ENCODE data around the gene HOXA7.

The HOXA7 gene

DNA sequence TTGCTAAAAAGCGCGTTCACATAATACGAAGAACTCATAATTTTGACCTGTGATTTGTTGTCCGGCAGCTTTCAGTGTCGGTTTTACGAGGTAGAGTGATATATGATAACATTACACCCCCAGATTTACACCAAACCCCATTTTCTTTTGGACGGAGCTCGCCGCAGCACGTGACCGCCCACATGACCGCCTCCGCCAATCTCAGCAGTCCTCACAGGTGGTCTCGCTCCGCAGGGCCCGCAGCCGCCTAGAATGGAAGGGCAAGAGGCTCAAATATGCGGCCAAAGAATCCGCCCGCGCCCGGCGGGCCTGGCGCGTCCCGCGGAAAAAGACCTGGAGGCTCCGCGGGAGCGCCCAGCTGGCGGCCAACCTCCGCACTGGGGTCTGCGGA lies at the start of gene HOXA7:
TSS of gene HOXA7 (minus strand) at position 168 of the 391 bp plus-strand sequence. CDS start at position 38, 130 bp downstream.
- no peak for DNase-seq

DNA sequence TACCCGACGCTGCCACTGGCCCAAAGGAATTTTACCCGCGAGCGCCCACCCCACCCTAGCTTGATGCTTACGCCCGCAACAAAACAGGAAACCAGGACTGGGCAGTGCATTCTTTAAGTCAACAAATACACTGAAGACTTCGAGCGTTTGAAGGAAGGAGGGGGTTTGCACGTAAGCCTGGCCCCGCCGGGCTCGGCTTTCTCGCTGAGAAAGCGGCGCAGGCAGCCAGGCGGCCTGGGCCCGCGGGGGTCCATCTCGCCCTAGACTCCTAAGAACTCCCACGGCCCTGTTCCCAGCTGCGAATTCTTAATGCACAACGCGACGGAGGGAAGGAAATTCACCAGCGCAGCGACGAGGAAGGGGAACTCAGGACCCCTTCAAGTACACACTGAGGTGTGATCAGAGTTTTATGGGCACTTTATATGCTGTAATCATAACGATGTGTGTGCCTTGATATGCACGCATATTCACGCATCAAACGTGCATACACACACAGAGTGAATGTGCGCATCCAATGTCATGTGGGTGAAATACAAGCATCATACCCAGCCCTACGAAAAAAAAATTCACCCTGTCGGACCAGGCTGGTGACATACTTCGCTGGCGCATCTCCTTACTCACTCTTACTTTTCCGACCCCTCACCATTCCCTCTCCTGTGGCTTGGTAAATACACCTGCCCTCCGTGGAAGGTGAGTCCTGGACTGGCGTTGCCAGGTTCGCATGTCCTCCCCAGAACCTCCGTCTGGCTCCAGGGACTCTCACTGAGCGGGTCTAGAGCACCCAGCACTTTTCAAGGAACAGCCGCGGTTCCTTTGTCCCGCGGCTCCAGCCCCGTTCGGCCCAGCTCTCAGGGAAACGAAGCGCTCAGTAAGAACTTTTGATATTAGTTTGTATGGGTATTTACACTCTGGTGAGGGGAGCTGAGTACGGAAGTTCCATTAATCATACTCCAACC lies 49.1 kb upstream of the HOXA7 start:
- peak; percentile 67 for DNase-seq

DNA sequence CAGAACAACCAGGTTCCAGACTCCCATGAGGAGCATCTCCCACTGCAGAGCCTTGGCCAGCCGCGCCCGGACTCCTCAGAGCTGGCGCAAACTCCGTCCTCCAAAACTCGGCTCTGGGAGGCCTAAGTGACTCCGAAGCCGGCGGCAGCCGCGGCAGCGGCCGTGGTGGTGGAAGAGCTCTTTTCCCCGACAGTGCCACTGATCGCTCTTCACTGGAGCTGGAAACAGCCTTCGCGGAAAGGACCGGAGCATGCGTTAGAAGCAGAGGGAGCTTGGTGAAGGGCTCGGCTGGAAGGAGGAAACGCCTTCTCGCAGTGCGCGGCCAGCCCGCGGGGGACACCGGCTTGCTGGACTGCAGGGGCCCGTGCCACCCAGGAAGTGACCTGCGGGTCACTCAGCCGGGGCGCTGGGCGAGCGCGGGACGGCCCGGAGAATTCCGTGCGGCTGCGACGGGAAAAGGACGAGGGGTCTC lies 48.4 kb upstream of the HOXA7 start:
- DNase-seq, result no peak

DNA sequence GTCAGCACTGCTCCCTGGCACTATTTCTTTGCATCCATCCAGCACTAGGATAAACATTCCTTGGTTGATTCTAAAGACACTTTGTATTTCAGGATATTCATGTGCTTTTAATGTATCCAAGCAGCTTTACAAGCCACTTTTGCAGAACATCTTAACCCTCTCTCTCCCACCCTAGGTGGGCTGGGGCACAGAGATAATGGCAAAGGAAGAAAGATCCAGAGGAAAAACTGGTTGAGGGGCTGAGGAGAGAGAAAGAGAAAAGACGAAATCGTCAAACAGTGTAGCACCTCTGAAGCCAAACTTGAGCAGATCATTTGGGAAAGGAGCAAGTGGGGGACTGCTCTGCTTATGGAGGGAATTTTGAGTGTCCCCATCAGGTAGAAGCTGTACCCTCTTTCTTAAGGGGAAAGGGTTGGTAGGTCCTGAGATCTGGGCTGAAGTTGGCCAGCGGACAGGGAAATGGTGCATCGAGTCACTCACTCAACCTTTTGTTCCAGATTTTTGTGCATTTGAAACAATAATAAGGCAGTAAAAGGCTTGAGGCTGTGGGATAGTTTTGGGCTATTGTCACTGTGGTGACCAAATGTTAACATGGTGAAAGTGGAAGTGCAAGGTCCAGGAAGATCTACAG lies 47.6 kb upstream of the HOXA7 start:
- DNase-seq, result peak; percentile 41

DNA sequence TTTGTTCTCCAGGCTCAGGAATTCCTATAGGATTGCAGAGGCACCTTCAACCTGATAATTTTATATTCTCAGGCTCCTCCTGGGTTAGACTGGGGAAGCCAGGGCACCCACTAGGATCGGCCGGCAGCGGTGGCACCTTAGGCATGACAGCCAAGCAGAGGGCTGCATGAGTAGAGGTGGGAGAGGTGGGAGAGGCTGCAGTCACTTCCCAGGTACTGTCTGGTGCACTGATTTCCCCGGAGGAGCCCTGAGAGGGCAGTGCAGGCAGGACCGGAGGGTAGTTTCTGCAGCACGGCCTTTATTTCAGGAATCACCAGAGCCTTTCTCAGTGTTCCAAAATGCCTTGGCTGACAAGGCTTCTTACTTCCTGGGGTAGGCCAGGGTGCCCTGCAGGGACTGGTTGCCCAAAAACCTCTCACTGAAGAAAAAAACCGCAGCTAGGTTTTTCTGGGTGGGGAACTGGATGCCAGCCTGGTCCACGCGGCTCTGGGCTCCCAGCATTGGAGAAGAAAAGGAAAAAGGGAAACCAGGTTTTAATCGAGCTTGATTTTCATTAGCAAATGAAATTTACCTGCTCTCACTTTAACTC lies 47.0 kb upstream of the HOXA7 start:
- peak; percentile 22 for DNase-seq

DNA sequence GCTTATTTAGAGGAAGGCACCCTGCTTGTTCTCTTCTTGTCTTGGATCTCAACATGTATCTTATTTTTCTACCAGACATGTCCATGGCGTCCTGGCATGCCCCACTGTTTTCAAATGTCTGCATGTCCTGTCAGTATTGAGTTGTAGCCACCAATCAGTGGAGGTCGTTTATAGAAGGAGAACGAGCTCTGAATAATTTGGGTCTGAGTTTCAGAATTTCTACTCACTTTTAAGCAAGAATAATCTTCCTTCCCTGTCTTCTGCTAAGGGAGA lies 46.3 kb upstream of the HOXA7 start:
- DNase-seq, result no peak

DNA sequence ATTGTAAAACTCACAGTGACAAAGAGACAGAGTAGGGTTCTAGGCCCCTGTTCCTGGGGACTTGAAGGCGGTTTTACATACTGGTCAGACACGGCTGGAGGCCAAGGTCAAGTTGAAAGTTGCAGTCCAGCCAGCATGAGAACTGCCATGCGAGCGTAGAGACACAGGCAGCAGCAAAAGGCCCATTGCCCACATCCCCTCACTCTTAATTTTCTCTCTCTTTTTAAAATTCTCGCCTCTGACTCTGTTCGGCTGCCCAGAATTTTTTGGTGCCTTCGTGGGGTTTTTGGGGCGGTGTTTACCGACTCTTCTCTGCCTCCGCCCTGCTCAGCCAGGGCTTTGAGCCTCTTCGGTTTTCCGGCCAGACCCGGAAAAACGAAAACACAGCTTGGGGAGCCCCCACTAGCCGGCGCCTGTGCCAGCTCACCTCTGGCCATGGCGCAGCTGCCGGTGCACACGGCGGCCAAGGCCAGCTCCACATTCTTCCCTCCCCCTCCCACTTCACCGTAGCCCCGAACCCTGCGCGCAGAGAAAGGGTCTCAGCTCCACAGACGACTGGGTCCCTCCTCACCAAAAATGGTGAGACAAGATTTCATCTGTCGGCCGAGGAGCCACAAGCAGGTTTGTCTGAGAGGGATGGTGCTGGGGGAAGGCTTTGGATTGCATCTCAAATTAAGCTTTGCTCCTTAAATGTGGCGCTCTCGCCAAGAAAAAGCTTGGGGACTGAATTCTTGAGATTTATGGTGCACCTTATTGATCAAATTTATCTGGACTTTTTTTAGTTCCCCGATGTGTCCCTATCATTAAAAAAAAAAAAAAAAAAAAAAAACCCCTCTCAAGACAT lies 45.8 kb upstream of the HOXA7 start:
- peak; percentile 67 for DNase-seq

DNA sequence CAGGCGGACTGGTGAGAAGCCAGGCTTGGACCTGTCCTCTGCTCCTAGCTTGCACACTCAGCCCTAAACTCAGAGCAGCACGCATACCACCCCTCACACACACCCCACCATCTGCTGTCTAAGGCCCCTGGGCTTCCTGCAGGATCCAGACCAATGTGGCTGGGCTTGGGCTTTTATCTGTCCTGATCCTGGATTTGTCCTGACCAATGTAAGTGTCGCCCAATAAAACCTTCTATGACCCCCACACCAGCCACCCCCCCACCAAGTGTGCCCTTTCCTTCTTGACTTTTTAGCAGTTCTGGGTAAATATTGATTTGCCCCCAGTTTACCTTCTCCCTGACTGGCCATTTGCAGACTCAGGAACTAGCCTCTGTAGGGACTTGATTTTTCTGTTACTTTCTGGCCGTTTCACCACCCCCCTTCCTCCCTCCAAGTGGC lies 45.1 kb upstream of the HOXA7 start:
- DNase-seq, result peak; percentile 36

DNA sequence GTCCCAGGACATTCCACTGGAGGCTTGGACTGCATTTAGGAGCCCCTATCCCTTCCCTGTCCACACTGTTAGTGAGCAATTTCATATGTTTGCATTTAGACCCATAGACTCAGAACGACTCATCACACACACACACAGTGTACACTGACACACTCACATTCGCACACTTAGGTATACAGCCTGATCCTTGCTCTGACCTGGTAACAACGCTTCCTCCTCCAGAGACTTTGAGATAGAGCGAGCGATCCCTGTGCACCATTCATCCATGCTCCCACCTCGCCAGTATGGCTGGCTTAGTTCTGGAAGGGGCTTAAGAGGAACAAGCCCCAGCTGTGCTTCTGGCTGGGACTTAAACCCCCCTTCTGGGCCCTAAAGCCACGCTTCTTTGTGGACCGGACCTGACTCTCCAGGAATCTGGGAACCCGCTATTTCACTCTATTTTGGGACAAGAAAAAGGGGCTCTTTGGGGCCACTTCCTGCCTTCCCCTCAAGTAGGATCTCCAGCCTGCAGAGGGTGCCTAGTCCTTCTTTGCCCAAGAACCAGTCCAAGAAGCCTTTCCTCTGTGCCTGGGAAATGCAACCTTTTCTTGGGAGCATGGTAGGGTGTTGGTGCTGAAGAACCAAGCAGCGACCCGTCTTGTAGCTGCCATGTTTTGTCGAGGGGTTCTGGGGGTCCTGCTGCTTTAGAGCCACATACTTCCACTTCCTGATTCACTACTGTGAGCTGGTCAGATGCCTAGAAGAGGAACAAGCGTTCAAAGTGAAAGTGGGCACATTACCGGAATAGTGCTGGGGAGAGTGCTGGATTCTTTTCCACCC lies 44.5 kb upstream of the HOXA7 start:
- peak; percentile 61 for DNase-seq

DNA sequence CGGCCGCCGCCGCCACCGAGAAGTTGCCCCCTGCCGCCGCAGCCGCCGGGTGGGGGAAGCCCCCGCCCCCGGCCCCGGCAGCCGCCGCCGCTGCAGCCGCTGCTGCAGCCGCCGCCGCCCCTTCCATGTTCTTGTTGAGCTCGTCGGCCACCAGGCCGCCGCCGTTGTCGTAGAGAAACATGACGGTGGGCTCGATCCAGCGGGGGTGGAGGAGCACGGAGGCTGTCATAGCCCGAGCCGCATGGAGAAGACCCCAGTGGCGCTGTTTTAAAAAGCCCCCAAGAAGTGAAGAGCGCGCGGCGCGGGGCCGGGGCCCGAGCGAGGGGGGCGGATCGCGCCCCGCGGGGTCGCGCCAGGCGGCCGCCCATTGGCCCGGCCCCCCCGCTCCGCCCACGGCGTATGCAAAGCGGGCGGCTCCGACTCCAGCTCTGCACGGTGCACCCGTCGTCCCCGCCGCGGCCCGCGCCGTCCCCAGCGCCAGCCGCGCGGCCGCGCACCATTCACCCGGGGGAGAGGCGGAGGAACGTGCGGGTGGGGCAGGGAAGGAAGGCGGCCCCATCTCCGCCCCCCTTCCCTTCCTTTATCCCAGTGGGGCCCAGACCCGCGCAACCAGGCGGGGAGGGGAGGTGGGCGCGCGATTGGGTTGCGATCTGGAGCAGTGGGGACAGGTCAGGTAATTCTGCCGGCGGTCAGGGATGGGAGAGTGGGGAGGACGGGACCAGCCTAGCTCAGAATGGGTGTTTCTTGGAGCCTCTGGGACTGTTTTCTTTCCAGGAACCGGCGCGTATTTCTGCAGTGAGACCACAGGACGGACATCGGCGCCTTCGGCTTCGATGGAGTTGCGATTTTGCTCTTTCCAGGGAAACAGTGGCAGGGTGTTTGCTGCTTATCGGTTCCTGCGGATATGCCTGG lies 43.6 kb upstream of the HOXA7 start, which contains the start of gene HOXA13:
TSS of gene HOXA13 (minus strand) at position 243 of the 912 bp plus-strand sequence. CDS start at position 229, 14 bp downstream.
- DNase-seq, result peak; percentile 62

DNA sequence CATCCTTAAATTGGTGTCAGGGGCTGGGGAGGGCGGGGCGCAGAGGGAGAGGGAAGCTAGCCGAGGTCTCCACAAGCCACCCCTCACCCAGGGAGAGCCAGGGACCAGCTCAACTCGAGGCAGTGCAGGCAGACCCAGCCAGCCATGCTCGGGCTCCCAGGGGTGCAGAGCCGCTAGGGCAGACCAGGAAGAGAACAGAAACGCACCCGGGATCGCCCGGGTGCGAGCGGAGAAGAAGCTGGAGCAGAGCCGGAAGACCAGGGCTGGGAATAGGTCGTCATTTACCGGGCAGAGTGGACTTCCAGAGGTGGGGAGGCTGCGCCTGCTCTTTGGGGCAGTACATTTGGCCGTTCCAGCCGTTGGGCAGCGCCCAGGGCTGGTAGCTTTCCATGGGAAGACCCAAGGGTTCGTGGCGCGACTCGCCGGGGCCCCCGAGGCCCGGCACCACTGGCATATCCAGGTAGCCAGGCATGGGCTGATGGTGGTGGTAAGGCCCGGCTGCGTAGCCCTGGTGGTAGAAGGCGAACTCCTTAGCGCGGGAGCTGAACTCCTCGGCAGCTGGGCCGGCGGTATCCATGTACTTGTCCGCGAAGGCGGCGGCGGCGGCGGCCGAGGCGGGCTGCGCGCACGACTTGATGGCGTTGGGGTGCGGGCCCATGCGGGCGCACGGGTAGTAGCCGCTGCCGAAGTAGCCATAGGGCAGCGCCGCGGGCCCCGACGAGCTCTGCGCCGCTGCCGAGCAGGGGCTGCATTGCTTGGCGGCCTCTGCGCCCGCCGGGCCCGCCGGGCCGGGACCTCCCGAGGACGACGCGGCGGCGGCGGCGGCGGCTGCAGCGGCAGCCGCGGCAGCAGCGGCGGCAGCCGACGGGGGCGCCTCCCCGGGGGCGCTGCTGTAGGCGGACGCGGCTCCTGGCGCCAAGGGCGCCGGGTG lies 42.7 kb upstream of the HOXA7 start:
- DNase-seq, result peak; percentile 69

DNA sequence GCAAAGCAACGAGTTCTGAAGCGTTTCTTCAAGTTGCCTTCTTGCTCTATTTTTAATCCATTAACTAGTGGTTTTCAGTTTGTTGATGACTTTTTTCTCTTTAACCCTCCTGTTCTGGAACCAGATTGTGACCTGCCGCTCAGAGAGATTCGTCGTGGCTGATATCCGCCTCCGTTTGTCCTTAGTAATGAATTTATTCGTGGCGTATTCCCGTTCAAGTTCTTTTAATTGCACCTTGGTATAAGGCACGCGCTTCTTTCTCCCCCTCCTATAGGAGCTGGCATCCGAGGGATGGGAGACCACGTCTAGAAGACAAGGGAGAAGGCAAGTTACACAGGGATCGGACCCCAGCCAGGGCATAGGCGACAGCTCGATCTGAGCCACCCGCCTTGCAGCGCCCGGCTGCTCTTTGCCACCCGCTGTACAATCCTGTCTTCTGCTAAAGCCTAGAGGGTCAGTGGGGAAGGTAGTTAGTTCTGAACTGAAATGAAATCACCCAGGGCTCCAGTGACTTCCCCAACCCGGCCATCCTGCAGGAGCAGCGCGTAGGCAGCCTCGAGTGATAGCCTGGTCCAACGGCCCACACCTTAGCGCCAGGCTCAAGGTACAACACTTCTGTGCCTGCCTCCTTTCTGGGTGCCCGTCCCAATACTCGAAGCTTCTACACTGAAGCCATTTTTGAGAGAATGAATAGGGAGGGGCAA lies 41.8 kb upstream of the HOXA7 start:
- no peak for DNase-seq

DNA sequence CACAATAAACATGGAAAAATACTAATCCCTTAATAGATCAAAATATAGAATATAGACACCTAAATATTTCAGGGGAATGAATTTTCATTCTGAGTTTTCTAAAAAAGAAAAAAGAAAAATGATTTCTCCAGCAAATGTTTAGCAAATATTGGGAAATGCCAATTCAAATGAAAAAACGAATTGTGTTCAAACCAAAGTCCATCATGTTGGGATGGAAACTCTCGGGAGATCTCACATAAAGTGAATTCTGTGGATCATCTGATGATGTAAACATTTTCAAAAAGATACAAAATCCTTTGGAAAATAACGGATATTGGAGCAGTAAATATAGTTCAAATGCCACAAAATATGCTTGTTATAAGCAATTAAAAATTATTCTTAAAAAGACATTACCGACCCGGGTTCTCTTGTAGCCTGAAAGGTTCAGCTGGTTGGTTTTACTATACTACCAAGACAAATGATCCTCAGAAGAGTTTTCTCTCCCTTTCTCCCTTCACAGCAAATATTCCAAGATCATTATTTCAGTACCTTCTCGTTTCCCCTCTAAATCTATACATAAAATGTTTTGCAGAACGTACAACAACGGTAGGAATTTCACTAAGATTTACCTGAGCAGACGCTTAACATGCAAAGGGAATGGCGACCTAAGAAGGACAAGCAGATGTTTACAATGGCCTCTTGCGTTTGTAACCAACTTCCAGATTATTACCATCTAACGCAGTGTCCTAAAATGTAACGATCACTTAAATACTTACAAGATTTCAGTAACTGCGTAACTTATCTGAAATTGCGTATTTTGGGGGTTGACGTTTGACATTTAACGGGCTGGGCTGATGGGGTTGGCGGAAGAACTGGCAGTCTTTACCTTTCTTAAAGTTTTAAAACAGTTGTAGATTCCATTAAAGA lies 40.9 kb upstream of the HOXA7 start:
- no peak for DNase-seq

DNA sequence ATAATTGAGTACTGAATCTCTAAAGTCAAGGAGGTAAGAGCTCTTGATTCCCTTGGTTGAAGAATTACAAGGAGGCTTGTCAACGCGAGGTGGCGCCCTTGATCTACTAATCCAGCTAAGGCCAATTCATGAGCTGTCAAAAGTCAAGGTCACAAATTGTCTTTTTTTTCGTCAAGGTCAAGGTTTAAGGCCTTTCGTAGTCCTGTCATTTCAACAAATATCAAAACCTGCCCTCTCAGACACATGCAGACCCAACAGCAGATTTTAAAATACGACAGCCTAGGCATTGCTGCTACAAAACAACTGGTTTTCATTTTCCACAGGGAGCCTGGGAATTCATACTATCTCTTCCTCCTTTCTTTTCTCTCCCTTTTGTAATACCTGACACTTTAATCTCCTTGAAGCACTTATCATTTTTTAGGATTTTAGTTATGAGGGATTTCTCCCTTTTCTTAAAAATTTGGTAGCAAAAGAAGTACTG lies 39.9 kb upstream of the HOXA7 start:
- DNase-seq, result peak; percentile 94

DNA sequence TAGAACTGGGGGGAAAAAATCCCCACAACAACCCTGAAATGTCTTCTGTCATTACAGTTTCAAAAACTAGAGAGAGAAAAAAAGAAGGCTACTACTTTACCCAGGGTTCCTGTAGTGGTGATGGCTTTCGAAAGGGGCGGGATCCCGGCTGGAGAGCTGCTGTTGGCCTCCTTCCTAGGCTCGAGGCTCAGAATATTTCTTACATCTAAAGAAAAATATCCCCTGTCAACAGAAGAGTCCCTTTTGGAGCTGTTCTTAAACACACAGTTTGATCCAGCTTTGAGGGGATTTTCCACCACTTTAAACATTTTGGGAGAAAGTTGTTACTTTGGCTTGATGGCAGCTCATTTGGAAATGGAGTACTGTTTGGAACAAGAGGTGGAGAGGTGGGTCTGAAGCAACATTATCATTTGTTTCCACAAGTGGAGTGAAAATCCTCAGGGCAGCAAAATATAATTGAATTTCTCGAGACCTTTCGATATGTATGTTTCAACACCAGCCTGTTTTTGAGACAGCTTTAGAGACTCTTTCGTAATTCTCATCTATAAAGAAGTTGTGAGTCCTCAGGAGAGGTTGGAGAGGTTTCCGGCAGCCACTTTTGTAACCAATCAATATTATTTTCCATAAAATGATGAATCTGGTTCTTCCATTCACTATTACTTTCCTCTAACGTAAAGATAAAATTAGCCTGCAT lies 38.4 kb upstream of the HOXA7 start:
- DNase-seq, result no peak

DNA sequence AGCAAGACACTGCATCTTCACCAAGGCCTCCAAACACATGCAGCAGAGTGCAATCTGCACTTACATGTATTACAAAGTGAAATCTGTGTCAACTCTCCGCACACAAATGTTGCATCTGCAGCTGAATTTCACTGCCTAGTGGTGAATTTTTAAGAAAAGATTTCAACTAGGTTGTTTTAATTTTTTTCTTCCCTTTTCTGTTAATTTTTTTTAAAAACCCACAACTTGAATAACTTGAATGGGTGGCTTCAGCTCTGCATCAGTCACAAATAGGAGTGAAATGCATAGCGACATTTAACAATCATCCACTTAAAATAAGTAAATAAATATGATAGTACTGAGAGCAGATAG lies 37.5 kb upstream of the HOXA7 start:
- DNase-seq, result no peak
